Caki2 (cell line): ENCODE data around the gene COMMD2. TPM values are rescaled to one million over a fixed set of nuclear protein-coding genes. Genes with fewer than 3 reads are reported as not detected.

Experiments
- DNase-seq: peaks from one replicate; pipeline ENCODE4 v3.0.0-alpha.2; 2015; ENCODE audit warnings: low read depth
- in situ Hi-C: cut with HindIII; loops from 2 replicates; pipeline ENCODE4 v1.10.0; 2016; ENCODE audit warnings: low sequenced_read_pairs, low pct_unique_long_range_greater_than_20kb, mixed read lengths
- total RNA-seq: library from RNA; depleted of rRNA; stranded (reverse); fragments of >200 nt; shearing (Covaris generic); gene quantifications from 2 replicates; pipeline ENCODE4 v1.2.3, GENCODE V29; 2014; ENCODE audit warnings: low replicate concordance; rRNA removed

The COMMD2 gene
- total RNA-seq, 1 experiment from 2014 or later, result 36.9 TPM

DNA sequence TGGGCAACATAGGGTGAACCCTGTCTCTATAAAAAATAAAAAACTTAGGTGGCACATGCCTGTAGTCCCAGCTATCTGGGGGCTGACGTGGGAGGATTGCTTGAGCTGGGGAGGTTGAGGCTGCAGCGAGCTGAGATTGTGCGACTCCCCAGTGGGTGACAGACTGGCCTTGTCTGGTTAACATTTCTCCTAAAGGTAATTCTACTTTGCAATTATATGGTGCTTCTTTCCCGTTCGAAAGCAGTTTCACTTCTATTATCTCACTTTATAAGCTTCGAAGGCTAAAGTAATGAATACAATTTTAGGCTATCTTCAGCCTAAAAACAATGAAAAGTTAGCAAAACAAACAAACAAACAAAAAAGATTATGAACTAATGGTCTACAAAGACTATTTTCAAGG is 35.3 kb downstream of the COMMD2 start:
- in situ Hi-C loops, result no loop called here
- DNase-seq, result no peak

DNA sequence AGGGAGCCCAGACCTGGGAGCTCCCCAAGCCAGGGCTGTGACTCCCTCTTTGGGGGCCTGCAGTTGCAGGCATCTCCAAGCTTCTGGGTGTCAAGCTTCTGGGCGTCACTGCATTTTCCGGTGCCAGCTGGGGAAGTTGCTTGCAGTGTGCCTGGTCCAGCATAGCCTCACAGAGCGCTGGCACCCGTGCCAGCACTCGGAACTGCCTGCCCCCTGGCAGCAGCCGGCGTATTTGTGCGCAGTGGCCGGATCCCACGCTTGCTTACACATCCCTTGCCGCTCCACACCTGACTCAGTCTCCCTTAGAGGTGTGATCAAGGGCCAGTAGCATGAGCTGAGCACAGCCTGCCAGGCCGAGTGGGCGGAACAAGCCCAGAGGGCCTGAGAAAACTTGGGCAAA is 37.0 kb downstream of the COMMD2 start:
- in situ Hi-C loops, result no loop called here
- no peak for DNase-seq

DNA sequence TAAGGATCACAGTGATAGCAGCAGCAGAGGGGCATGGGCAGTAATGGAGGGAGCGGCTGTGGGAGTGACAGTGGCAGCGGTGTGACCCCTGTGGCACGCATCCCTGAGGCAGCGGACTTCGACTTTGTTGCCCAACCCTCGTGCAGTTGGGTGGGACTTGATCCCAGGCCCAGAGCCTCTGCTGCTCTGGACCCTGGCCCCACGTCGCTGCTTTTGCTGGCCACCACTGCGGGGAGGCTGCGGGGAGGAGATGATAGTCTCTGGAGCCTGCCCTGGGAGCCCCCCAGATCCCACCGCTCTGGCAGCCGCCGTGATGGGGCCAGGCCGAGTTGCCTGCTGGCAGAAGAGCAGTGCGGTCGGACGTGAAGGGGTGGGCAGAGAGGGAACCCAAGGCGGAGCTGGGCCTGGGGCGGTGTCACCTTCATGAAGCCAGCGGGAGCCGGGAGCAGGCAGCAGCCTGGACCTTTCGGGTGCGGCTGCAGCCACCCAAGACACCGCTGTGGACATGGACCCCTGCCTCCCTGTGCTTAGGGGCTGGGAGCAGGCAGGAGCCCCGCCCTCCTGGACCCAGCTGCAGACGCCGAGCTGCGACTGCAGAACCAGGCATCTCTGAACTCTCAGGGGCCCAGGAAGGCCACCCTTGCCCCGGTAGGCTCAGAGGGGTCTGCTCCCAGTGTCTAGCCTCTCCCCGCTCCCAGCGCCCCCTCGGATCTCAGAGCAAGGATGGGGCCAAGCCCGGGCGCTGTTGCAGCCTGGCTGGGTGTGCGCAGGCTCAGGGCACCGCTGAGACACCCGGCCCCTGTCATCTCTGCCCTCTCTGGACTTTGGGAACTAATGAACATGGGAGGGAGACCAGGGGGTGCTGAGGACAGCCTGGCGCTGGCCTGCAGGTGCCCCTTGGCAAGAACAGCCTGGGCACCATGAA is 38.3 kb downstream of the COMMD2 start:
- in situ Hi-C loops, result no loop called here

DNA sequence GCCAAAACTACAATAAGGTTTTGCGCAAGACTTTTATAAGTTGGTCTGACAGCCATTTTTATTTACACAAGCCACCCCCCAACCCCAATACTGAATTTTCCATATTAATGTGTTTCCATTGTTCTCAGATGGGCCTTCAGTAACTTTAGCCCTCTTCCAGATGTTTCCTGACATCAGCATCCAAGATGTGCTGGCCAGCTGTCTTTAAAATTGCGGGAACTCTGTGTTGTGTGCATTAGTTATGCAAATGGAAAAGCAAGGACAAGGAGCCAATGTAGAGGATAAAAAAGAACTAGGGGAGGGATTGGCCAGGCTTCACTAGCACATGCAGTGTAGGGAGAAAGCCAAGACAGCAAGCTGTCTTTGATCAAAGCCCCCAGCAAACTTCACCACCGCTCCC is 45.4 kb downstream of the COMMD2 start:
- DNase-seq, result no peak
- in situ Hi-C loops, result no loop called here

More for the DNA sequence above, 38.3 kb downstream of the COMMD2 start:
- no peak for DNase-seq

DNA sequence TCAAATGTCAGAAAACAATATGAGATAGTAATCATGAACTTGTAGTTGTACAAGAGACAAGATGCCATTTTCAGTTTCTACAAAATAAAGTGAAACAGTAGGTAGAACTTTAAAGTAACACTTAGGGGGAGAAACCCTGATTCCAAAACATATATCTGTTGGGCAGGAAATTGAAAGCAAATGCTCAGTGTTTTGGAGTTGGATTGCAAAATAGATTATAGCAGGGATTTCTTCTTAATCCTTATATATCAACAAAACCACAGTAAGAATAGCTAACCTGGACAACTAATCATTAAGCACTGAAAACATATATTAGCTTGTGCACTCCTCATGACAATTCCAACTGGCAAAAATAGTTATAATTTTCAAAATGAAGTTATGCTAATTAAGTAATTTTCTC is 46.9 kb downstream of the COMMD2 start:
- in situ Hi-C loops, result no loop called here
- no peak for DNase-seq

DNA sequence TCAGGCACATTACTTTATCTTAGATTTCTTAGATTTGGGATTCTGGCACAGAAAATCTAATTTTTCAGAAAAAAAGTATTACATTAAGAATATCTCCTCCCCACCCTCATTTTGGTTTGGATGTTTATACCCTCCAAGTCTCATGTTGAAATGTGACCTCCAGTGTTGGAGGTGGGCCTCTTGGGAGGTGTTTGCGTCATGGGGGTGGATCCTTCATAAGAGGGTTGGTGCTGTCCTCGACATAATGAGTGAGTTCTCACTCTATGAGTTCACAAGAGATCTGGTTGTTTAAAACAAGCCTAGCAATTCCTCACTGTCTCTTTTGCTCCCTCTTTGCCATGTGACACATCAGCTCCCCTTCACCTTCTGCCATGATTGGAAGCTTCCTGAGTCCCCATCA is 48.8 kb downstream of the COMMD2 start:
- DNase-seq, result no peak
- in situ Hi-C loops, result no loop called here

DNA sequence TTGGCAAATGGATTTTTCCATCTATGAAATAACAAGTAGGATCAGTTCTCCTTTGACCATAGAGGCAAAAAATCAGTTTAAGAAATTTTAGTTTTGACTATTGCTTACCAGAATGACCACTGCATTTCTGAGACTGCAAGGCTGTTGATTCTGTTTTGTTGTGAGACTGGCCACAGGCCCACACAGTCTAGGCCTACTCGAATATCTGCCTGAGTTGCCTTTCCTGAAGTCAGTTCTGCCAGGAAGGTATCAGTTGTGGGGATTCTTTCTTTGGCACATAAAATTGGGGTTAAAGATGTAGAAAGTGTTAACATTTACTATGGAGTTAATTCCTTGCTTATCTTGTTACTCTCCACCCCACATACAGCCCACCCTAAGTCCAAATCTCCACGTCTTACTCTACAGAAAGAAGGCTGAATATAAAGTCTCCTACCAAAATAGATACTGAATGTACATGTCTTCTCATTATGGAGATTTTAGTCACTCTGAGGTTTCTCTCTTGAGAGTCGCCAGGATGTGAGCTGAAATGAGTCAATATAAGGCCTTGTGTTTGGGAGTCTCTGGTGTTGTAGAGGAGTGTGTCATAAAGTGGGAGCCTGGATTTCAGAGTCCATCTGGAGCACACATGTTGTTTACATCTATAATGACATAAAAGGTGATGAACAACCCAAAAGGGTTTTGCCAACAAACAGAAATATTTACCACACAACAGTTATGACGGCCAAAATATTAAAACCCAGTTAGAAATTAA is 49.4 kb downstream of the COMMD2 start:
- no peak for DNase-seq
- in situ Hi-C loops, result no loop called here

DNA sequence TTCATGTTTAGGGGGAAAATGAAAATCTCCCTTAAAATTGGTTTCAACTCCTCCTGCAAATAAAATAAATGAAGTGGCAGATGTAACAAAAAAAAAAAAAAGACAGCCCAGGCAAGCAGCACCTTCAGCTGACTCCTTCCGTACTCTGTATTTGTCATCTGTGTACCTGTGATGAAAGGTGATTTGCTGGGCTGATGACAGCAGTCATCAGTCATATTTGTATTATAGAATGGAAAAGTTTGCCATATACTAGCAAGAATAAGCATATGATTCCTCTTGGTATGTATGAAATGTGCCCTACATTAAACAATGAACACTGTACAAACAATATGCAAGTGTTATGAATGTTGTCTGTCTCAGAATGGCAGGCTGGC is 50.3 kb downstream of the COMMD2 start:
- DNase-seq, result no peak
- in situ Hi-C loops, result no loop called here

DNA sequence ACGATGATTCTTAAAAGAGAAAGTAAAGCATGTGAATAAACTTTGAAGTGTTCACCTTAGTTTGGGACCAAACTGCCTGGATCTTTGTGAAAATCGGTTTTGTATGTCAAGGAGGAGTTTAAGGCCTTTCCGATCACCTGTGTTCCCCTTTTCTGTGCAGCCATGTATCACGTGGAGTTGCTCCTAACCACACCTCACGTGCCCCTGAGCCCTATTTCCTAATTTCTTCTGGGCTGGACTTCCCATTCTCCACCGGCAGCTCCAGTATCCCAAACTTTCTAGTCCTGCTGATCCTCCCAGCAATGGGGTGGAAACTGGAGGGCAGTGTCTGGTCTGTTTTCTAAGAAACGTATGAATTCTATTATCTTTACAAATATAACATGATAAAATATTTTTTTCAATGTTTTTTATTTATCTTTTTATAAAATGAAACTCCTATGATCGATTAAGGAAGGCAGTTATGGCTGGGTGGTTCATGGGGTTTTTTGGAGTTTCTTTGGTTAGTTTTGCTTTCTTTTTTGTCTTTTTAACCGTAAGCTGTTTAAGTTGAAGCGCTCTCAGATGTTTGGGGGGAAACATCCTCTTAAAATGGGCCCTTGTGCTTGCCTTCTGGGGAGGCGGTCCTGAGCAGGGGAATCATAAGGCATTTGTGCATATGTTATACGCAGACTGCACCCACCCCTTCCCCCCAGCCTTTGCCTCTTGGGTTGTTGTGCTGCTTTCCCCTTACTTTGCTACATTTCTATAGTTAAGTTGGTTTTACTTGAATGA is 50.9 kb downstream of the COMMD2 start:
- in situ Hi-C loops, result no loop called here
- no peak for DNase-seq

Other genes starting within 250 kb of the COMMD2 start
- 130 and 197 TPM in 2 replicates for gene WWTR1, start 94.5 kb downstream of the COMMD2 start, total RNA-seq
- not detected in 2 replicates for gene ANKUB1, start 40.1 kb upstream of the COMMD2 start, total RNA-seq
- gene RNF13, start 60.7 kb upstream of the COMMD2 start, total RNA-seq, result 91.4 and 139 TPM in 2 replicates
- 339 and 354 TPM in 2 replicates for gene PFN2, start 218.4 kb upstream of the COMMD2 start, total RNA-seq